Measurements from ENCODE around the gene MYO1A. TPM values are rescaled to one million over a fixed set of nuclear protein-coding genes. Genes with fewer than 3 reads are reported as not detected.

MYO1A gene
- total and polyA plus RNA-seq, 2 donors (not counting 1 experiment from before 2014, with no cell fraction given): 0.55 to 1.3 TPM

- no peaks in the 10 kb centered on the region for H3K27me3 ChIP-seq (replicated peaks in 1 of 4; ENCODE audit: control extremely low read depth in 1 of 4, control insufficient read depth in 3 of 4, insufficient read depth in 4 of 4, low read length in 3 of 4)
- peak; percentile 62 for ATAC-seq (ENCODE audit: low read depth)
- no peaks in the 10 kb centered on the region for H4K20me1 ChIP-seq (ENCODE audit: control insufficient read depth, insufficient read depth, low read length, poor library complexity, severe bottlenecking)
- H3K4me1 ChIP-seq (ENCODE audit: control insufficient read depth in 2 of 2, insufficient read depth in 2 of 2, low read length in 2 of 2): peaks cover 17 to 40% of the 10 kb centered on the region in 2 donors
- peak within 1 kb of the TSS; percentile 96 for H3K9ac ChIP-seq (ENCODE audit: low read length)
- H3K4me2 ChIP-seq (replicated peaks; ENCODE audit: low read depth, low read length, poor library complexity, severe bottlenecking): peak within 1 kb of the TSS; percentile 95
- ChIA-PET CTCF (interaction anchor here (1.2 to 18.5 kb wide), 3 partner anchors 9 to 18 kb away, joined by 3 to 406 read pairs (median 246); partner anchors contain the start of genes NEMP1 and STAT6), POLR2A (interaction anchor here (0.7 to 4.8 kb wide), 10 partner anchors 10 to 401 kb away, joined by 3 to 139 read pairs (median 4); partner anchors contain the start of genes NEMP1, PTGES3 and STAT6)
- WGBS (ENCODE audit: insufficient coverage): under 1% methylated on average over 65 of the region's 91 CpGs
- DNase-seq: peak; percentile 96
- peaks cover 0 to 8% of the 10 kb centered on the region in 2 experiments for H3K36me3 ChIP-seq (replicated peaks in 1 of 2; ENCODE audit: control extremely low read depth in 1 of 2, control insufficient read depth in 1 of 2, extremely low read depth in 1 of 2, insufficient read depth in 2 of 2, low read length in 1 of 2)
- H3K4me1 Mint-ChIP-seq: peaks cover 54% of the 10 kb centered on the region
- no peaks in the 10 kb centered on the region for H3K9me3 ChIP-seq (ENCODE audit: control extremely low read depth in 1 of 3, control insufficient read depth in 2 of 3, insufficient read depth in 1 of 3, low read length in 2 of 3)
- no peak for TF ChIP-seq CTCF (IDR thresholded peaks at IDR 0.05)
- TF ChIP-seq EZH2 (IDR thresholded peaks at IDR 0.05; ENCODE audit: borderline replicate concordance, insufficient read depth, low read depth, low read length, poor library complexity, severe bottlenecking): no peak
- H3K79me2 ChIP-seq (ENCODE audit: control insufficient read depth, insufficient read depth, low read length): peaks cover 16% of the 10 kb centered on the region
- no peaks in the 10 kb centered on the region for H3K27me3 Mint-ChIP-seq
- peak within 1 kb of the TSS; percentile 92 for H3K4me3 Mint-ChIP-seq
- intact Hi-C loops (cut with micrococcal nuclease): loop anchor here (1.0 to 10.0 kb wide), 4 partner anchors 19 to 666 kb away; partner anchors contain the start of genes BAZ2A, CDK4, DDIT3 and MARCHF9
- H3K27ac Mint-ChIP-seq: peak within 1 kb of the TSS; percentile 91
- peak within 1 kb of the TSS; percentile 75 to 100 (median 80) for H3K4me3 ChIP-seq (ENCODE audit: control extremely low read depth in 1 of 5, extremely low read depth in 1 of 5, insufficient read depth in 1 of 5, low read depth in 2 of 5, low read length in 4 of 5)
- H3K27ac ChIP-seq (ENCODE audit: low read length in 2 of 2): peak within 1 kb of the TSS; percentile 98 to 99
- H3K9me3 Mint-ChIP-seq (ENCODE audit: insufficient read depth): no peaks in the 10 kb centered on the region
- peak within 1 kb of the TSS; percentile 66 for H2AFZ ChIP-seq (ENCODE audit: insufficient read depth, low read depth, low read length, poor library complexity, severe bottlenecking)
Measured at GRCh38 chr12:57088354-57089270, 38.7 kb upstream of the MYO1A start, which contains the start of gene NAB2. Gene NAB2 (plus strand): TSS chr12:57089114. CDS start chr12:57089272, 158 bp downstream.

Measured in B cell (primary cell).